ACHN (cell line): ENCODE data around the gene PLXNA1.

Experiments used
- DNase-seq: peaks from one replicate; pipeline ENCODE4 v3.0.0-alpha.2; 2015
- in situ Hi-C: cut with HindIII; loops from 2 replicates; pipeline ENCODE4 v1.10.0; 2017; ENCODE audit warnings: low sequenced_read_pairs, low pct_ligation_motif_present, low pct_unique_long_range_greater_than_20kb

PLXNA1 gene

GRCh38 chr3:126982126-126982470 lies 817 bp upstream of the PLXNA1 start:
- DNase-seq = no peak
- in situ Hi-C loops = no loop called here

DNA sequence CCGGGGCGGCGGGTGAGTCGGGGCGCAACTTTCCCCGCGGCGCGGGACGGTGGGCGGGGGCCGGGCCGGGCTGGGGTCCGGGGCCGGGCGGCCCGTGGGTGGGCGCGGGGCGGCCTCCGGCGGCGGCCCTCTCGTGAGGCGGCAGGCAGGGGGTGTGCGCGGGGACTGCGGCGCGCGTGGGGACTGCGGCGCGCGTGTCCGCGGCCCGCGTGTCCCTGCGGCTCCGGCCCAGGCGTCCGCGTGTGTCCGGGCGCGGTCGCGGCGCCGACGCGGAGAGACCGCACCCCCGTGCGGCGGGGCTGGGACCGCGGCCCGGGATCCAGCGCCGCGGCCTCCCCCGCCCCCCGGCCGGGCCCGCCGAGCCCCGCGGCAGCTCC lies 349 bp downstream of the PLXNA1 start:
- in situ Hi-C loops = no loop called here
- DNase-seq = no peak

DNA sequence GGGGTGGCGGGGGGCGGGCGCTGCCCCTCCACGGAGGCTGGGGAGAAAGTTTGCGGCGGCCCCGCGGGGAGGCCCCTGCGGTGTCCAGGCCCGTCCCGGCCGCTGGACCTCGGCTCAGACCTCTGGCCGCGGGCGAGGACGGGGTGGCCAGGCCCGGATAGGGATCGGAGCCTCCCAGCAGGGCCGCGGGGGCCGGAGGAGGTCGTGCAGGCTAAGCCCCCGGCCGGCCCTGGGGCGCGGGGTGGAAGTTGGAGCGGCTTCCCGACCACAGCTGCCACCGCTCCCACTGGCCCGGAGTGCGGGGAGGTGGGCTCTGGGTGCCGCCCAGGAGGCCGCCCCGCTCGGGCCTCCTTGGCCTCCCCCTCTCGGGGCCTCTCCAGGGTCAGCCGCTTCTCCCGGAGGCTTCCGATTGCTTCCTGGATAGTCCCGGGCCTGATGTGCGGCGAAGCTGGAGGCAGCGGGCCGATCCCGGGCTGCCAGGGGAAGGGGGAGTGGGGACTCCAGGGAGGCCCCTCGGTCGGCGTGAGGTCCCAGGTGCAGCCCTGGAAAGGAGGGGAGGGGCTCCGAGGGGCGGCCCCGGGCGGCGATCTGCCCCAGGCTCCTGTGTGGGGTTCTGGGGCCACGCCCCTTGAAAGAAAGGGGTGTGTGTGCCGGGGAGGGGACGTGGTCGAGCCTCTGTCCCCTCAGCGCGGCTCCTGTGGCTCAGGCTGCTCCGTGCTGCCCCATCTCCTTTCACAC lies 907 bp downstream of the PLXNA1 start:
- DNase-seq = peak; percentile 18
- in situ Hi-C loops = no loop called here

DNA sequence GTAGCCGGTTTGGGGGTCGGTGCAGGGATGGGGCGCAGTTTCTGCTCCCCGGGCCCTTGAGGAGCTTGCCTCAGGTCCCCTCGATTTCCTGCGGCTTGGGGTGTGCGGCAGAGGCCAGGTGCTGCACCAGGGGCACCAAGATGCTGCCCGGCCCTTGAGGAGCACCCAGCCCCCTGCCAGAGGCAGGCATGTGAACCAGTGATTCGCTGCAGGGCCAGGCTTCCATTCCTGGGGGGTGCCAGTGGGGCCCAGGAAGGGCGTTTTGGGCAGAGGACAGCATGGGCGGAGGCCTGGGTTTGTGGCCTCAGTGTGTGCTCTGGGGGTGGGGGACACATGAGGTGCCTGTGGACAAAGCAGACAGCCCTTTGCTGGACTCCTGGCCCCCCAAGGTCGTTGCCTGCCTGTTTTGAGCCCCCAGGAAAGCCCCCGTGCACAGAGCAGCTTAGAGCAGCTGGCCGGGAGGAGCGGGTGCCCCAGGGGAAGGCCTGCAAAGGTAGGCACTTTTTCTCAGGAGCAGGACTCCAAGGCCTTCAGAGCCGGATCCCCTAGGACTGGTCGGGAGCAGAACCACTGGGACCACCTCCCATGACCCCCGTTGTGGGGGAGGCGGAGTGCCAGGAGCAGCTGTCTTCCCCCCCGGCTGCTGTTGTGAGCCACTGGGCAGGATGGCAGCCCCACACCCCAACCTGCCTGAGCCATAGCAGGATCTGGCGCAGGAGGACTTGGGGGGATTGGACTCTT lies 1.6 kb downstream of the PLXNA1 start:
- in situ Hi-C loops = no loop called here
- no peak for DNase-seq

DNA sequence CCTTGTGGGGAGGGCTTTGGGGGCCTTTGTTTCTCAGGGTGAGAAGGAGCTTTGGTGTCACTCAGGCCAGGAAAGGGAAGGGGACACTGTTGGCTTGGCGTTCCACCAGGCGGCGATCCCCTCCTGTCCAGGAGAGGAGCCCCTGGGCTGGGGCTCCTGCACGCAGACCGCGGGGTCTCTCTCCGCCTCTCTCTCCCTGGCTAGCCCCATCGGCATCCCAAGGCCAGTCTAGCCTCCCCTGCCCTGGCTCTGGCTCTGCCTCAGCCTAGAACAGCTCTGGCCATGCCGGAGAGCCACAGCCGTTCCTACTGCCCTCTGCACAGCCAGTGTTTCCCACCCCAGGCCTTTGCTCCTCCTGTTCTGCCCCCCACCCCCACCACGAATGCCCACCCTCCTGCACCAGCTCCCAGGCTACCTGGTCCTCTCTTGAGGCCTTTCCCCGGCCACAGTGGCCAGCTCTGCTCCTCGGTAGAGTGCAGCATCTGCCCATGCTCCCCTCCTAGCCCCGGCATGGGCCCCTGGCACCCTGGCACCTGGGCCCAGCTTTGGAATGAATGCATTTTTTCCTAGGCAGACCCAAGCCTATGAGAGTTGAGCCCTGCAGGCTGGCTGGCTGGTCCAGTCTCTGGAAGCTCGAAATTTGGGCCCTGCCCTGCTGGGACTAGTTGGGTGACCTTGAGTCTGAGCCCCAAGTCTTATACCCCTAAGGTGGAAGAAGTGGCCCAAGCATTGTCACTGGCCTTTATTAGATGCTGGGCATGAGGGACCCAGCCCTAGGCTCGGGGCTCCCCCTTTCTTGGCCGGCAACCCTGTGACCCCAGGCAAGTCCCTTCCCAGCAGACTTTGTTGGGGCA lies 2.4 kb downstream of the PLXNA1 start:
- in situ Hi-C loops = no loop called here
- DNase-seq = no peak

DNA sequence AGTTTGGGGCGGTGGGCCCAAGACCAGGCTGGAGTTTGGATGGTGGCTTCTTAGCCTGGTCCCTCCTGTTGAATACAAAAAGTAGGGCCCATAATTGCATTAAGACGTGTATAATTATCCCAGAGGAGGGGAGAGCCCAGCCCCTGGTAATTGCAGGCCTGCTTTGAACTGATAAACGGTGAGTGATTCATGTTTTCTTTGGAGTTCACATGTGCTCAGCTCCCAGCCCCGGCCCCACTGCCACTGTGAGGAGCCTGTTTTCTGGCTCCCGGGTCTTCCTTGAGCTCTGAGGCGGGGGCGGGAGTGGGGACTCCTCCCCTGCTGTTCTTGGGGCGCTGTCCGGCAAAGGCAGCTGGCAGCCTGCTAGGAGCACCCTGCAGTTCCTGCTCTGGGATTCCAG lies 3.1 kb downstream of the PLXNA1 start:
- no peak for DNase-seq
- in situ Hi-C loops = no loop called here

GRCh38 chr3:126987129-126987528 lies 4.2 kb downstream of the PLXNA1 start:
- no peak for DNase-seq
- in situ Hi-C loops = no loop called here

DNA sequence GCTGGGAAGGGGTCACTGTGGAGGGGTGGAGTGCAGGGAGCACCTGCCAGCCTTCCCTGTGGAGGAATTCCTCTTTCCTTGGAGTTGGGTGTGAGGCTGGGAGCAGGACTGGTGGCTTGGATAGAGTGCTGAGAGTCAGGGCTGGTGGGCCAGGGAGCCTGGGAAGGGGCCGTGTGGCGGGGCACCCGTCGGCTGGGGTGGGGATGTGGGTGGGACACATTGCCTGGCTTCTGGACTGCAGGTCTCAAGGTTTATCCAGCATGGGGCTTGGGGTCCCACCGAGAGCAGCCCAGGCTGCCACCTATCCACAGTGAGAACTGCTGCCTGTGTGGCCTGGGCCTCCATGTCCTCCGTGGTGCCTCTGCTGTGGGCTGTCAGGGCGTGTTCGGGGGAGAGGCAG lies 4.7 kb downstream of the PLXNA1 start:
- no peak for DNase-seq
- in situ Hi-C loops = no loop called here

GRCh38 chr3:126988451-126989021 lies 5.6 kb downstream of the PLXNA1 start:
- in situ Hi-C loops = no loop called here
- DNase-seq = no peak

GRCh38 chr3:126989316-126990023 lies 6.6 kb downstream of the PLXNA1 start:
- in situ Hi-C loops = no loop called here

GRCh38 chr3:126990024-126990700 lies 7.2 kb downstream of the PLXNA1 start:
- in situ Hi-C loops = no loop called here
- DNase-seq = no peak

More at GRCh38 chr3:126989316-126990023, 6.6 kb downstream of the PLXNA1 start:
- no peak for DNase-seq

DNA sequence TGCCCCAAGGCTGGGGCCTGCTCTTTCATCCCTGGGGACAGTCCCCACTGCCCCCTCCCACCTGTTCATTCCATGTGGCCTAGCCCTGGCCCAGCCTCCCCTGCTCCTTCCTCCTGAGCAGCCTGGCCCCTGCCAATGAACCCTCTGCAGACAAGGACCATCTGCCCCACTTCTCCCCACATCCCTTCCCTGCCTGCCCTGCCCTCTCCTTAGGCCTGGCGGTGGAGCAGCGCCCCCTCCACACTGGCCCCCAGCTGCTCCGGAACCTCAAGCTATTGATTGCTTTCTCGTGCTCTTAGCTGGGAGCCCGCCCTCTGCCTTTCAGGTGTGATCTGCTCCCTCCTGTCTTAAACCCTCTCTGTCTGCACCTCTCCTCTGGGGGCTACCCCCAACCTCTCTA lies 8.0 kb downstream of the PLXNA1 start:
- DNase-seq = no peak
- in situ Hi-C loops = no loop called here

DNA sequence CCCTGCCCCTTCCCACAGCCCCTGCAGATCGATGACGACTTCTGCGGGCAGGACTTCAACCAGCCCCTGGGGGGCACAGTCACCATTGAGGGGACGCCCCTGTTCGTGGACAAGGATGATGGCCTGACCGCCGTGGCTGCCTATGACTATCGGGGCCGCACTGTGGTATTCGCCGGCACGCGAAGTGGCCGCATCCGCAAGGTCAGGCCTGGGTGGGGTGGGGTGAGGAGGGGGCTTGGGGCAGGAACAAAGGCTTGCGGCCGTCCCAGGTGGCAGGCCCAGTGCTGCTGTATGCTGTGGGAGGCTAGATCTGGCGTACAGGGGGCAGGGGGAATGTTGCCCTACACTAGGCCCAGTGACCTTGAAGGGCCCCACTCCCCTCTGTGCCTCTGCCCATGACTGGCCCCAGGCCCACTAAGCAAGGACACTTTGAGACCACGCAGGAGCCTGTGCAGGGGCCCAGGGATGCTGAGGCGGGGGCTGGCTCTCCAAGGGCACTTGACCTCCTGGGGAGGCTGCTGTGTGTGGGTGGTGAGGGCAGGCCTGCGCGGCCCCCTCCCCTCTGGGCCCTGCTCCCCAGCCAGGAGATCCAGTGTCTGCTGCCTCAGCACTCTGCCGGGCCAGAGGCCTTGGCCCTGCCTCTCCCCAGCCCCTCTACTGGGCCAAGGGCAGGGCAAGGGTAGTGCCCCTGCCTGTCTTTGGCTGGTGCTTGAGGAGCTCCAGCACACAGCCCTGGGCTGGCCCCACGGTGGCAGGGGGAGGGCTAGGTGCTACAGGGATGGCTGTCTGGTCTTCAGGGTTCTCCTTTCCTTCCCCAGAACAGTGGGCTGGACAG lies 8.7 kb downstream of the PLXNA1 start:
- in situ Hi-C loops = no loop called here
- DNase-seq = no peak

DNA sequence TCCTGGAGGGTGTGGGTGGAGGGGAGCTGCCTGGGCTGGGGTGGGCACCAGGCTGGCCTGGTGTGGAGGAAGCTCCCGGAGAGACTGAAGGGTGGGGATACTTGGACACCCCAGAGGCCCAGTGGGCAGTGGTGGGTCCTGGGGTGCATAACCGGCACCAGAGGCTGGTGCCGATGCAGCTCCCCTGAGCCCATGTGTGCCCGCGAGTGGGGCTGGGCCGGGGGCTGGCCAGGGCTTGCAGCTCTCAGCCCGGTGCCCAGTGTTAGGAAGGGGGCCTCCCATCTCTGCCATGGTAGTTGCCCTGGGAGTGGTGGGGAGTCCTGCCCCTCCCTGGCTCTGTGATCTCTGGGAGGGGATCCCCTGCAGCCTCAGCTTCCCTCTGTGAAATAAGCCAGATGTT lies 9.3 kb downstream of the PLXNA1 start:
- in situ Hi-C loops = no loop called here
- DNase-seq = no peak

GRCh38 chr3:126992776-126993175 lies 9.9 kb downstream of the PLXNA1 start:
- in situ Hi-C loops = no loop called here
- DNase-seq = no peak

GRCh38 chr3:126993436-126993835 lies 10.5 kb downstream of the PLXNA1 start:
- no peak for DNase-seq
- in situ Hi-C loops = no loop called here

GRCh38 chr3:126994661-126995245 lies 11.8 kb downstream of the PLXNA1 start:
- in situ Hi-C loops = no loop called here
- DNase-seq = no peak
